HEK293 (cell line): ENCODE measurements around the gene COL5A1.

ENCODE experiments used
- BCL11A ChIP-seq: fragments of 450-650 bp; formaldehyde crosslinking; IDR thresholded peaks from 2 replicates; pipeline ENCODE4 v1.5.1; 2016; ENCODE audit warnings: low read depth, missing biosample characterization, missing genetic modification characterization
- CTCF ChIP-seq: fragments of 450-650 bp; formaldehyde crosslinking; IDR thresholded peaks from 2 replicates; pipeline ENCODE4 v1.5.1; 2016; ENCODE audit warnings: missing biosample characterization, missing genetic modification characterization
- REST ChIP-seq: fragments of 450-650 bp; formaldehyde crosslinking; IDR thresholded peaks from 2 replicates; pipeline ENCODE4 v1.5.1; 2016; ENCODE audit warnings: missing biosample characterization, missing genetic modification characterization
- ZBTB49 ChIP-seq: fragments of 450-650 bp; formaldehyde crosslinking; IDR thresholded peaks from 2 replicates; pipeline ENCODE4 v1.5.1; 2016; ENCODE audit warnings: missing biosample characterization, missing genetic modification characterization, low read depth
- ZNF121 ChIP-seq: fragments of 450-650 bp; formaldehyde crosslinking; IDR thresholded peaks from 2 replicates; pipeline ENCODE4 v1.5.1; 2016; ENCODE audit warnings: missing biosample characterization, missing genetic modification characterization
- ZNF155 ChIP-seq: fragments of 450-650 bp; formaldehyde crosslinking; IDR thresholded peaks from 2 replicates; pipeline ENCODE4 v1.5.1; 2016; ENCODE audit warnings: missing biosample characterization, missing genetic modification characterization
- ZNF362 ChIP-seq: fragments of 450-650 bp; formaldehyde crosslinking; IDR thresholded peaks from 2 replicates; pipeline ENCODE4 v1.5.1; 2016; ENCODE audit warnings: missing biosample characterization, missing genetic modification characterization
- ZNF501 ChIP-seq: fragments of 450-650 bp; formaldehyde crosslinking; IDR thresholded peaks from 2 replicates; pipeline ENCODE4 v1.5.1; 2016; ENCODE audit warnings: missing biosample characterization, missing genetic modification characterization
- ZNF530 ChIP-seq: fragments of 450-650 bp; formaldehyde crosslinking; IDR thresholded peaks from 2 replicates; pipeline ENCODE4 v1.5.1; 2016; ENCODE audit warnings: low read depth, missing biosample characterization, missing genetic modification characterization
- ZNF600 ChIP-seq: fragments of 450-650 bp; formaldehyde crosslinking; IDR thresholded peaks from 2 replicates; pipeline ENCODE4 v1.5.1; 2016; ENCODE audit warnings: missing biosample characterization, missing genetic modification characterization

- TF ChIP-seq ZNF155 (no peak), ZBTB49 (tag by site-specific recombination) (no peak), ZNF121 (no peak), REST (no peak), ZNF362 (tag by site-specific recombination) (no peak), CTCF (tag by site-specific recombination) (no peak), BCL11A (tag by site-specific recombination) (no peak), ZNF600 (tag by site-specific recombination) (no peak), ZNF501 (no peak), ZNF530 (tag by site-specific recombination) (no peak)
Measured at GRCh38 chr9:134635351-134636148, 6.1 kb upstream of the COL5A1 start.
